ENCODE results near the gene CASQ2. TPM values are rescaled to one million over a fixed set of nuclear protein-coding genes. Genes with fewer than 3 reads are reported as not detected.
"Not testable (repeated sequence)": the region's sequence is repeated elsewhere in the genome, so short reads cannot be mapped to it uniquely, and the experiment has no call there.

The CASQ2 gene
- total RNA-seq, 1 experiment from 2014 or later, result 0.42 TPM

DNA sequence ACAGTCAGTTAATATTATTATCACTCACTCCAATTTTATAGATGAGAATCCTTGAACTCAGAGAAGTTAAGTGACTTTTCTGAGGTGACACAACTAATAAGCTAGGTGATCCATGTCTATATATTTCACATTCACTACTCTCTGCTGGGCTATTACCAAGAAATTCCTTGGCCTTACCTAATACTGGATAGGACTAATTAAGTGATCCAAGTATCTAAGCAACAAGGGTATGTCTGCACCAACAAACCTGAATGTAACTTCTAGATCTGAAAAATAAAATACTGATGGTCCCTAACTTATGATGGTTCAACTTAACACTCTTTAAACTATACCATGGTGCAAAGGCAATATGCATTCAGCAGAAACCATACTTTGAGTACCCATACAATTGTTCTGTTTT, 14.8 kb upstream of the CASQ2 start:
- DNase-seq (ENCODE audit: low read depth, low spot score), result no peak
- in situ Hi-C loops (cut with HindIII; ENCODE audit: low pct_unique_long_range_greater_than_20kb, low sequenced_read_pairs), result no loop called here

DNA sequence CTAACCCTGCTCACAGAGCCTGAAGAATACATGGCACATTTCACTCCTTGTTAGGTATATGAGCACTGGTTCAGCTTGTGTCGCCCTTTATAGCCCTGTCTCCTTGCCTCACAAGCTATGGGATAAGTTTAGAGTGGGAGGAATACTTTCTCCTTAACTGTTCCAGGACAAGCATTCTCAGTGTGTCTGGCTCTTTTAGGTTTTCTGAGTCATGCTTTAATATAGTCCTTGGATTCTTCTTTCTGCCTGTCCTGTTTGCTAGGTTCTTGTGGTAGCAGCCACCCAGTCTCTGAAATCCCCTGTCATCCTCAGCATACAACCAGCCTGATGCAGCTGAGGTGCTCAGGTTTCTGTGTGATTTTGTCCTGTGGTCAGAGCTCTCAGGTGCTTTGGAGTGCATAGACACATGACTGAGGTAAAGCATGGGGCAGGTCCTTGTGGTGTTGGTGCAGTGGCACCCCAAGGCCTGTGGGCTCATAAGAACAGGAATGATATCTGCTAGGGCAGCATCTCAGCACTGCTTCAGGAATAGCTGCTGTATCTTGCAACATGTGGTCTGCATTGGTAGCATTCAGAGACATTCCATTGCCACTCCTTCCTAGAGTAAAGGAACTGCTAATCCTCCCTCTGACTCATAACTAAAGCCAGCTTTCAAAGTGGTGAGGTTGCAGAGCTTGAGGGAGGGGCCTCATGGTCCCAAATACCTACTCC, 14.2 kb upstream of the CASQ2 start:
- in situ Hi-C loops (cut with HindIII; ENCODE audit: low pct_unique_long_range_greater_than_20kb, low sequenced_read_pairs), result no loop called here
- no peak for DNase-seq (ENCODE audit: low read depth, low spot score)

DNA sequence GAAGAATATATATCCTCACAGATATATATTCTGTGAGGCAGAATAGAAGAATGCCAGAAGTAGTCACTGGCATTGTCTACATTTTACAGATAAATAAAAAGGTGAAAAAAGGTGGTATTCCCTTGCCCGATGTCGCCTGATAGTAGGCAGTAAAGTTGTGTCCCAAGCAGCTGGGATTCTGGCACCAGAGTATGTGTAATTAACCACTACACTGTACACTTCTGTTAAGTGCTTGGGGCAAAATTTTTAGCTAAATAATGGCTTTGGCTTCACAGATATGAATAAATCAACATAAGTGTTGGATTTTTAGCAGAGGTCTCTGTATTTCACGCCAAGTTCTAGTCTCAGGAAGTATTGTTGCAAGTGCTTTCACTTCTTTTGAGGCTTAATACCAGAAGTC, 13.3 kb upstream of the CASQ2 start:
- in situ Hi-C loops (cut with HindIII; ENCODE audit: low pct_unique_long_range_greater_than_20kb, low sequenced_read_pairs), result no loop called here
- DNase-seq (ENCODE audit: low read depth, low spot score), result no peak

DNA sequence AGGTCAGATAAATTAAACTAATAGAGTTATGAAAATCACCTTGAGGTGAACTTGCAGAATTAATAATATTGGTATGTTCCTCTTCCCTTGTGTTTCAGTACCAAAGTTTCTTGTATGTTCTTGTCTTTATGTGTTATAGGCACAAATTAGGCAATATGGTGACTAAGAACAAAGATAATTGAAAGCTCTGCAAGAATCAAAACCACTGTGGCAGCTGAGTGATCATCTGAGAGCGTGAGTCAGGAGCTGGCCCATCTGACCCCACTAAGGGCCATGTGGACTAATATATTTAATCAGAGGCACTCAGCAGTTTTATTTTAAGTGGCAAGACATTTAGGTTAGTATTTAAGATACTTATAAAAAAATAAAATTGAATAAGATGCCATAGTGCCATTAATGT, 12.8 kb upstream of the CASQ2 start:
- in situ Hi-C loops (cut with HindIII; ENCODE audit: low pct_unique_long_range_greater_than_20kb, low sequenced_read_pairs), result no loop called here
- DNase-seq (ENCODE audit: low read depth, low spot score), result no peak

DNA sequence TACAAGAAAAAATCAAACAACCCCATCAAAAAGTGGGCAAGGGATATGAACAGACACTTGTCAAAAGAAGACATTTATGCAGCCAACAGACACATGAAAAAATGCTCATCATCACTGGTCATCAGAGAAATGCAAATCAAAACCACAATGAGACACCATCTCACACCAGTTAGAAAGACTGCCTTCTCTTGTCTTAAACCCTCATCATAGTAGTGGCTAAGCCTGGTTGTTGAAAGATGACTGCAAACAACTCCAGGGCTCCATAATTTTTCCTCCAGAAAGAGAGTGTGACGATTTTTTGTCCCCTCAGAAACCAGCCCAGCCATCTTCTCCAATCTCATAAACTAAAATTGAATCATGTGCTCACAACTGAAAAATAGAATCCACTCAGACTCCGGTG, 12.1 kb upstream of the CASQ2 start:
- in situ Hi-C loops (cut with HindIII; ENCODE audit: low pct_unique_long_range_greater_than_20kb, low sequenced_read_pairs); DNase-seq (ENCODE audit: low read depth, low spot score): not testable (repeated sequence)

DNA sequence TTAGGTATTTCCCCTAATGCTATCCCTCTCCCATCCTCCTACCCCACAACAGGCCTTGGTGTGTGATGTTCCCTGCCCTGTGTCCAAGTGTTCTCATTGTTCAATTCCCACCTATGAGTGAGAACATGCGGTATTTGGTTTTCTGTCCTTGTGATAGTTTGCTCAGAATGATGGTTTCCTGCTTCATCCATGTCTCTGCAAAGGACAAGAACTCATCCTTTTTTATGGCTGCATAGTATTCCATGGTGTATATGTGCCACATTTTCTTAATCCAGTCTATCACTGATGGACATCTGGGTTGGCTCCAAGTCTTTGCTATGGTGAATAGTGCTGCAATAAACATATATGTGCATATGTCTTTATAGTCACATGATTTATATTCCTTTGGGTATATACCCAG, 10.6 kb upstream of the CASQ2 start:
- DNase-seq (ENCODE audit: low read depth, low spot score); in situ Hi-C loops (cut with HindIII; ENCODE audit: low pct_unique_long_range_greater_than_20kb, low sequenced_read_pairs): not testable (repeated sequence)

DNA sequence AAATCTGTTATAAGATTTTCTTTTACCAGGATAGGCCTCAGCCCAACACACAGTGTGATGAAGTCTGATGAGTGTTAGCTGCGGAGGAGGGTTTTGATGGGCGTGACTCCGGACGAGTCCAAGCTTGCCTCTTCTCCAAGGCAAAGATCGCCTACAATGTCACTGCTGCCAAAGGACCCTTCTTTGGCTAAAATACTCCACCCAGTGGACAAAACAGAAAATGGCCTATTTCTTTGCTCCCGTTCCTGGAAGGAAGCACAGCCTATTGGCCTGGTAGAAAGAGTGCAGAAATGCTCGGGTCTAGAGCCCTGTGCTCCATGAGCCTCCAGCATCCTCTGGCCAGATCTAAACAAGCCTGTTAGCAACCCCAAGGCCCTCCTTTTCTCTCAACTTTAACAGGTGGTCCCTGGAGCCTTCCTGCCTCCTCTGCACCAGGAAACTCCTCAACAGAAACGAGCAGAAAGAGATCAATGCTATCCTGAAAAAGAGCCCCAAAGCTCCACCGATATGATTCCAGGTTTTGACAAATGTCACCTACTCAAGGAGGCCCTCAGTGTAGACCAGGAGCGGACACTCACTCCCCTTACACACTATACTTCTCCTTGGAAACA, 3.4 kb upstream of the CASQ2 start:
- peak; percentile 89 for DNase-seq (ENCODE audit: low read depth, low spot score)
- in situ Hi-C loops (cut with HindIII; ENCODE audit: low pct_unique_long_range_greater_than_20kb, low sequenced_read_pairs), result no loop called here

DNA sequence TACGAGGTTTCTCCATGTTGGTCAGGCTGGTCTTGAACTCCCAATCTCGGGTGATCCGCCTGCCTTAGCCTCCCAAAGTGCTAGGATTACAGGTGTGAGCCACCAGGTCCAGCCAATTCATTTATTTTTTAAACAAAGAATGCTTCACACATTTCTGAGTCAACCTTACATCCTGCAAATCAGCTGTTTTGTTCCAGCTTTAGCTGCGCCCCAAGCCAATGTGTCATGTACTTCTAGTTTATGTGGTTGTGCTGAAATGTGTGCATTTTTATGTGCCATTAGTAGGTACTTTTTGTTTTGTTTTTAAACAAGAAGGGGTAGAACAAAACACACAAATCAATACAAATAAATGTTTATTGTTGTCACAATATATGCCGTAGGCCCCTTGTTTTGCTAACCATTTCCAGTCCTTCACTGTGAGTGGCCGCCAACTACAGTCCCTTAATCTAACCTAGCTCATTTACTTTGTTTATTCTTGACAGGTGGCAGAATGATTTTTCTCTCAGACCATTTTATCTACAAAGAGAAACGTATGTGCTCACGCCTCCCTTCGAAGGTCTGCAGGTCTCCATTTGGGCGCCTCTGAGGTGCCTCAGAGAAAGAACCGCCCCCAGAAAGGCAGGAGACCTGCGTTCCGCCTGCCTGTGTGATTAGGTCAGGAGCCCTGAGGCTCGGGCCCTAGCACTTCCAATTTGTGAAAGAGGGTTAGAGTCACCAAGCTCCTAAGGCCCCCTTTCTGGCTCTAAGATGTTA, 2.8 kb upstream of the CASQ2 start:
- in situ Hi-C loops (cut with HindIII; ENCODE audit: low pct_unique_long_range_greater_than_20kb, low sequenced_read_pairs), result no loop called here
- DNase-seq (ENCODE audit: low read depth, low spot score), result no peak

DNA sequence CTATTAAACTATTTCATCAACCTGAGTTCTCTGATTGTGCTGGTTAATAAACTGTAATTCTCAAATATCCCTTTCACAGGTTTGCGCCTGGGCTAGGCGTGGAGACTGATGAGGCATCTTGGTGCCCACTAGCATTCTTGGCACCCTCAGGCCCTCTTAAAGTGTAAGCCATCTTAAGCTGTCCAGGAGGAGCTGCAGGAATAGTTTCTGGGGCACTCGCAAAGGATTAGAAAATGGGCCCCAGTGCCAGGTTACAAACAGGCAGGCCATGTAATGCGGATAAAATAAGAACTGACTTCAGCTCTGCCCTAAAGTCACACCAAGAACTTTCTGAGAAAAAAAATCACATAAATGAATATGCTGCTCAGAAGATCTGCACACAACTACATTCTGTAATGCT, 1.1 kb downstream of the CASQ2 start:
- in situ Hi-C loops (cut with HindIII; ENCODE audit: low pct_unique_long_range_greater_than_20kb, low sequenced_read_pairs), result no loop called here
- no peak for DNase-seq (ENCODE audit: low read depth, low spot score)

DNA sequence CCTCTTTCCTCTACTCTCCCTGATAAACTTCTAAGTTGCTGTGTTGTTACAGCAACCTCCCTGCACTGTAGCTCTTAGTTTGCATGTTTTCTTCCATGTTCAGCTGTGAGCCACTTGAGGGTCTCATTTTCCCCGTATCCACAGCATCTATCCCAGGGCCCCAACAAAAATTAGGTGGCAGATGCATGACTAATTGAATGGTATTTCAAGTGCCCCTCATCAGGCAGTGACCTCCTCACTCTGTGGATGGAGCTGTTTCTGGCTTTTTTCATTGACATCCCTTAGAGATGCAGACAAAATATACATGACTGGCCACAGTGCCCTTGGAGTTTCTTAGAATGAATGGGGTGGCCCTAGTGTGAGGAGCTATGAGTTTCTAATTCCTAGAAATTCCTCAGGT, 3.4 kb downstream of the CASQ2 start:
- in situ Hi-C loops (cut with HindIII; ENCODE audit: low pct_unique_long_range_greater_than_20kb, low sequenced_read_pairs), result no loop called here
- no peak for DNase-seq (ENCODE audit: low read depth, low spot score)

DNA sequence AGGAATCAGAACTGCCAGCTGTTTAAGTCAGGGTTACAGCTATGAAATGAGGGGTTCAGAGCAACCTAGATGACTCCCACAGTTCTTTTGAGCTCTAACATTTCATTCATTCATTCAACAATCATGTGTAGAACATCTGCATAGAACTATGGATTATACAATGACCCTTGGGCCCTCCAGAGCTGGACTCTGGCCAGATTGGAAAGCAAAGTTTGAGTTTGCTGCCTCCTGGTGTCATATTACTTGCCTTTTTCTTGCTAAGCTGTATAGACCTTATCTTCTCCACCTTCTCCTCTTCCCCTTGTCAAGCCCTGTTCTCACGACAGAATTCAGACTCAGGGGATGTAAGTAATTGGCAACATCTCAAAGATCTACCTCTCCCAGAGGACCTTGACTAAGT, 4.0 kb downstream of the CASQ2 start:
- DNase-seq (ENCODE audit: low read depth, low spot score), result peak; percentile 79
- in situ Hi-C loops (cut with HindIII; ENCODE audit: low pct_unique_long_range_greater_than_20kb, low sequenced_read_pairs), result no loop called here

DNA sequence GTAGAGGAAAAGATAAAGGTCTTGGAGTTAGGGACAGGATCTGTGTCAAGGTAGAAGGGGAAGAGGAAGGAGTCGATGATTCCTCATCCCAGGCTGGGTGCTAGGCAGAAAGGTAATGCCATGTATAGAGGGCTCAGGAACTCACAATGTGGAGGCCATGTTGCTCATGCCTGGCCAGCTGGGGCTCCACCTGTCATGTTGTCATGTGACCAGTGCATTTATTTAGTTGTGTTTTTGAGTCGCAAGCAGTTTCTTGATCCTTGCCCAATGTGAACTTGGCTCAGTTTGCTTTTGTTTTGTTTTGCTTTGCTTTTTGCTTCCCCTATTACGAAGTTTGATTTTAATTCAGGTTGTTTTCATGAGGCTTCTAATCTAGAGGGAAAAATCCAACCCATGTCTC, 5.7 kb downstream of the CASQ2 start:
- DNase-seq (ENCODE audit: low read depth, low spot score), result no peak
- in situ Hi-C loops (cut with HindIII; ENCODE audit: low pct_unique_long_range_greater_than_20kb, low sequenced_read_pairs), result no loop called here

DNA sequence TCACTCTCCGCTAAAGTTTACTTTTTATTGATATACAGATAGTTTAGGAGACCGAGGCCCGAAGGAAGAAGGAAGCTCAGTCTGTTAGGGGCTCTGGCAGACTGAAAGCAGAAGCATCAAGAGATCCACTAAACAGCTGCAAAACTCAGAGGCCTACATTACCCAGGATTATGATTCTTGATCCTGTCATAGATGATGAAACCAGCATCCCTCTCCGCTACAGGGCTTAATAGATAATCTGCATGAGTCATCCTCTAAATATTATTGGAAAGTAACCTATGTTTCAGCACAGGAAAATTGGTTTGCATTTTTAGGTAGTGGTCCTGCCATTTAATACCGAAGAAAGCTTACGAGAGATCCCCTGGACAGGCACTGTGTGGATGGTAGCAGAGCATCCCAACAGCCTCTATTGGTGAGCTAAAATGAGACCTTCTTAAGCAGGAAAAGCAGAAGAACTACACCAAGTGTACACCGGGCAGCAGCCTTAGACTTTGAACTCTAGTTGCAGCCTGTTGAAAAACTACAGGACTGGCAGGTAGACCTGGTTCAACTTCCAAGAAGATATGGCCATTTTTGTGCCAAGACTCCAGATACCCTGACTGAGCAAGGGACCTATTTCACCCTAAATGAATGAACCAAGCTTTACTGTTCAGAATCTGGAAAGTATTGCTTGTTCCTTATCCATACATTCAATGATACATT, 6.8 kb downstream of the CASQ2 start:
- in situ Hi-C loops (cut with HindIII; ENCODE audit: low pct_unique_long_range_greater_than_20kb, low sequenced_read_pairs), result no loop called here
- DNase-seq (ENCODE audit: low read depth, low spot score), result no peak

DNA sequence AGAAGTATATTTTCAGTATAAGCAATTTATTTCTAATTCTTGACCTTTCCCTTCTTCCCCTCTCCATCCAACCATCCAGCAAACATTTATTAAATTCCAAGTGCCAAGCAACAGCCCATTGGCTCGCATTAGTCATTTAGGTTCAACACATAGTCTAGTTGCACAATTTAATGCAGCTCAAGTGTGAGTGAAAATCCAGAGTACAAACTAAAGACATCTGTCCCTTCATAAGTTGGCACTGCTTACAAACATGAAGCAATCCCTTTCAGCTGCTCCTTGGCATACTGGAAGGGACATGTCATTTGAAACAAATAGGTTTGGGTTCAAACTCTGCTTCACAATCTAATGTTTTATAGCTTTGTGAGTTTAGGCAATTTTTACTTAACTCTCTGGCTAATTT, 10.7 kb downstream of the CASQ2 start:
- peak; percentile 34 for DNase-seq (ENCODE audit: low read depth, low spot score)
- in situ Hi-C loops (cut with HindIII; ENCODE audit: low pct_unique_long_range_greater_than_20kb, low sequenced_read_pairs), result no loop called here

DNA sequence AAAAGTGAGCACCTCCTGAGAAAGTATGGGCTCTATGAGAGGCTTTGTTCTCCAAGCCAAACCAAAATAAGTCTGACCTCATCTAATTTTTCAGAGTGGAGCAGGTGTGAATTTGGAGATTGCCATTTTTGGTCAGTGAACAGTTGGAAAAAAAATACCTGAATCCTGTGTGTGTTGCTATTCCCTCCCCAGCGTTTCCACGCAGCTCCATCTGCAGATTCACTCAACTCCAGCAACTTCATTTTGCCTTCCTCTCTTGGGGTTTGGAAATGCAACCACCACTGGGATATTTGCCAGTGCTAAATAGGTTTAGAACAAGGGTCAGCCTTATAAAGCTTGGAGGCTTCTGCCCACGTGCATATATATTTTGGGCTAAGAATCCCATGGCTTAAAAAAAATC, 11.2 kb downstream of the CASQ2 start:
- in situ Hi-C loops (cut with HindIII; ENCODE audit: low pct_unique_long_range_greater_than_20kb, low sequenced_read_pairs), result no loop called here

DNA sequence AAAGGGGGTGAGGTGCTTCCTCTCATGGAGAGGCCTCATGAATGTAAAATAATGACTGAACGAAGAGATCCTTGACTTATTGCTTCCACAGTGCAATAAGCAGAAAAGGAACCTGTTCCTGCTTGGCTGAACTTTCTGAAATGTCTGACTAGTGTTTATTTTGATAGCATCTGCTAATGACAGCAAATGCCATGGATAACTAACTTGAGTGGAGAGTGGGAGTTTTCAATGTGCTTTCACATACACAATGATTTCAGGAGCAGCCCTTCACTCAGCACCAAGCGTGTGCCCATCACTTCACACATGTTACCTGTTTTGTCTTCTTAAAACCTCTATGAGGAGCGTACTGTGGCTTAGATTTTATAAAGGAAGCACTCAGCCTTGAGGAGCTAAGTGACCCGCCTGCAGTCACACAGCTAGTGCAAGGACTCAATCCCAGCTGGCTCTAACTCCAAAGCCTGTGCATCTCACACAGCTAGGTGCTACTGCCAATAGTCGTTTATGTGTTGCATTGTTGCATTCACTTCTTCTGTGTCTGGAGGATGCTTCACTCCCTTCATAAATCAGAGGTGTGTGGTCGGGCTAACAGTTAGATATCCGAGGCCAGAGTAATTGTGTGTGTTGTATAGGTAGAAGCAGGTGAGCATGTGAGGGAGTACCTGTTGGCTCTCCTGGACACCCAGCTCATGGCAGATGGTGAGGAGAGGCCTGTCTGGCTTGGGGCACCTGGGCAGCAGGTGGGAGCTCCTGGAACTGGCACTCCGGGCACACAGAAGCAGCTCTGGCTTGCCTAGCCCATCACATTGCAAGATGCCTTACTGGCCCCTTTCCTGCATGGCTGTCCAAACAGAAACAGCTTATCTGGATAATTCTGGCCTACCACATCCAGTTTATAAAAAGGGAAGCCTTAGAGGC, 12.8 kb downstream of the CASQ2 start:
- no peak for DNase-seq (ENCODE audit: low read depth, low spot score)
- in situ Hi-C loops (cut with HindIII; ENCODE audit: low pct_unique_long_range_greater_than_20kb, low sequenced_read_pairs), result no loop called here

More for the DNA sequence above, 11.2 kb downstream of the CASQ2 start:
- DNase-seq (ENCODE audit: low read depth, low spot score), result peak; percentile 87

DNA sequence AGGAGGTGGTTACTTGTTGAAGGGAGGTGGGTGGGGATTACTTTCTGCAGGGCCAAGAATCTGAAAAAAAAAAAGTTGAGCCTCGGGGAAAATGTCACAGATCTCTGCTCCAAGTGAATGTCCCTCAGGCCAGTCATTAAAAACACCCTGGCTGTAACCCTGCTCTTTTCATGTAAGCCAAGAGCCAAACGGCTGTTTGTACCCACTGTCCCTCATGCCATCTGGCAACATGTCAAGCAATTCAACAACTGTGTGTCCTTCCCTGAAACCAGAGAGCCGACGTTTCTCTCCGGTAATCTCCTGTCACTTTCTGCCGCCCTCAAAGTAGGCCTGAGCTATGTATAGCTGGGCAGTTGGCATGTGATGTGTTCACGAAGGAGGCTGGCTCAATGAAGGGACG, 14.7 kb downstream of the CASQ2 start:
- no peak for DNase-seq (ENCODE audit: low read depth, low spot score)
- in situ Hi-C loops (cut with HindIII; ENCODE audit: low pct_unique_long_range_greater_than_20kb, low sequenced_read_pairs), result no loop called here

Data from SK-MEL-5 (cell line).